Measurements from ENCODE around the gene ILF3.
A peak's percentile ranks its signal among the peaks of the same experiment; 100 is the strongest.
"Not testable (repeated sequence)": the region's sequence is repeated elsewhere in the genome, so short reads cannot be mapped to it uniquely, and the experiment has no call there.

ILF3 gene

GRCh38 chr19:10642473-10643171 is 11.5 kb upstream of the ILF3 start:
- DNase-seq (ENCODE audit: low read depth in 2 of 2): no peak

GRCh38 chr19:10643172-10643967 is 10.8 kb upstream of the ILF3 start:
- DNase-seq (ENCODE audit: low read depth in 2 of 2): no peak

- no peak for DNase-seq (ENCODE audit: low read depth in 2 of 2)
Measured at GRCh38 chr19:10643968-10644259, 10.2 kb upstream of the ILF3 start.

- peak; percentile 67 to 77 for DNase-seq (ENCODE audit: low read depth in 2 of 2)
Measured at GRCh38 chr19:10644260-10645007, 9.7 kb upstream of the ILF3 start.

GRCh38 chr19:10646456-10647159 is 7.5 kb upstream of the ILF3 start:
- no peak for DNase-seq (ENCODE audit: low read depth in 2 of 2)

GRCh38 chr19:10648360-10648759 is 5.8 kb upstream of the ILF3 start:
- no peak for DNase-seq (ENCODE audit: low read depth in 2 of 2)

- no peak for DNase-seq (ENCODE audit: low read depth in 2 of 2)
Measured at GRCh38 chr19:10651851-10652250, 2.3 kb upstream of the ILF3 start.

GRCh38 chr19:10653482-10653731 is 739 bp upstream of the ILF3 start:
- DNase-seq (ENCODE audit: low read depth in 2 of 2): no peak

GRCh38 chr19:10654610-10655456 is 687 bp downstream of the ILF3 start:
- DNase-seq (ENCODE audit: low read depth in 2 of 2): peak; percentile 47 to 55

GRCh38 chr19:10655457-10656312 is 1.5 kb downstream of the ILF3 start:
- no peak for DNase-seq (ENCODE audit: low read depth in 2 of 2)

- DNase-seq (ENCODE audit: low read depth in 2 of 2): no peak
Measured at GRCh38 chr19:10660346-10660745, 6.2 kb downstream of the ILF3 start.

- no peak for DNase-seq (ENCODE audit: low read depth in 2 of 2)
Measured at GRCh38 chr19:10661946-10662345, 7.8 kb downstream of the ILF3 start.

- peak in 1 of 2 donors; percentile 24 for DNase-seq (ENCODE audit: low read depth in 2 of 2)
Measured at GRCh38 chr19:10662384-10663251, 8.5 kb downstream of the ILF3 start.

- not testable (repeated sequence) for DNase-seq (ENCODE audit: low read depth in 2 of 2)
Measured at GRCh38 chr19:10663252-10663563, 9.1 kb downstream of the ILF3 start.

GRCh38 chr19:10667867-10668266 is 13.7 kb downstream of the ILF3 start:
- no peak for DNase-seq (ENCODE audit: low read depth in 2 of 2)

- DNase-seq (ENCODE audit: low read depth in 2 of 2): no peak
Measured at GRCh38 chr19:10669246-10669645, 15.1 kb downstream of the ILF3 start.

- no peak for DNase-seq (ENCODE audit: low read depth in 2 of 2)
Measured at GRCh38 chr19:10670182-10670581, 16.0 kb downstream of the ILF3 start.

GRCh38 chr19:10670876-10671804 is 17.0 kb downstream of the ILF3 start:
- no peak for DNase-seq (ENCODE audit: low read depth in 2 of 2)

GRCh38 chr19:10671922-10672321 is 17.8 kb downstream of the ILF3 start:
- DNase-seq (ENCODE audit: low read depth in 2 of 2): not testable (repeated sequence)
